ENCODE measurements around the gene CAPNS2.

The CAPNS2 gene

DNA sequence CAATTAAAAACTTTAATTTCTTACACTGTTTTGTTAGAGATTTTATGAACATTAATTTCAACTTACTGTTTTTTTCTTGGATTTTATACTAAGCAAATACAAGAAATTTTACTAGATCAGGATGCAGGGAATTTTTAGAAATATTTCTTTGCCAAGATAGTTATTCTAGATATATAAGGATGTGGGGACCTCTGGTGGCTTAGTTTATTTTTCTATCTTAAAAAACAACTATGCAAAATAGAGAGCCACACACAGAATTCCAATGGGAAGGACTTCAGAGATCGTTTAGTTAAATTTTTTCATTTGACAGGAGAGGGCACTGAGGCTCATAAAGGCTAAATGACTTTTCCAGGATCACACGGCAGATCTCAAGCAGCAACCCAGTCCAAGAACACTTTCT lies 23.0 kb upstream of the CAPNS2 start:
- H2AFZ ChIP-seq (ENCODE audit: low read depth) = no peak overlapping the region
- H3K27ac ChIP-seq = no peak overlapping the region
- TF ChIP-seq CTCF (conservative IDR thresholded peaks at IDR 0.05; ENCODE audit: low read depth, low read length) = peak; percentile 41
- H3K79me2 ChIP-seq (ENCODE audit: insufficient read depth, low read depth) = no peaks in the 10 kb centered on the region
- no peak overlapping the region for H3K4me3 ChIP-seq (IDR thresholded peaks at IDR 0.05; ENCODE audit: insufficient read depth, low read depth, low read length)
- H3K4me2 ChIP-seq = no peak overlapping the region
- no peaks in the 10 kb centered on the region for H3K27me3 ChIP-seq (ENCODE audit: insufficient read depth, low read depth)
- no peak overlapping the region for H3K9ac ChIP-seq
- H3K36me3 ChIP-seq (ENCODE audit: insufficient read depth) = no peaks in the 10 kb centered on the region
- peaks cover 16% of the 10 kb centered on the region for H3K4me1 ChIP-seq (ENCODE audit: low read depth, poor library complexity, severe bottlenecking)
- H4K20me1 ChIP-seq (ENCODE audit: insufficient read depth) = no peaks in the 10 kb centered on the region

DNA sequence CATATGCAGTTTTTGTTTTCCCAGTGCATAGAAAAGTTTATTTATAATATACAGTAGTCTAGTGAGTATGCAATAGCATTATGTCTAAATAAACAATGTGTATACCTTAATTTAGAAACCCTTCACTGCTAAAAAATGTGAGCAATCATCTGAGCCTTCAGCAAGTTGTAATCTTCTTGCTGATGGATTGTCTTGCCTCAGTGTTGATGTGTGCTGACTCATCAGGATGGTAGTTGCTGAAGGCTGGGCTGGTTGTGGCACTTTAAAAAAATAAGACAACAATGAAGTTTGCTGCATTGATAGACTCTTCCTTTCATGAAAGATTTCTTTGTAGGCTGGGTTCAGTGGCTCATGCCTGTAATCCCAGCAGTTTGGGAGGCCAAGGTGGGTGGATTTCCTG lies 13.9 kb upstream of the CAPNS2 start:
- no peaks in the 10 kb centered on the region for H3K4me1 ChIP-seq (ENCODE audit: low read depth, poor library complexity, severe bottlenecking)
- H3K27ac ChIP-seq = no peak overlapping the region
- H3K79me2 ChIP-seq (ENCODE audit: insufficient read depth, low read depth) = no peaks in the 10 kb centered on the region
- no peaks in the 10 kb centered on the region for H4K20me1 ChIP-seq (ENCODE audit: insufficient read depth)
- no peaks in the 10 kb centered on the region for H3K36me3 ChIP-seq (ENCODE audit: insufficient read depth)
- no peak overlapping the region for H3K9ac ChIP-seq
- no peak for TF ChIP-seq CTCF (conservative IDR thresholded peaks at IDR 0.05; ENCODE audit: low read depth, low read length)
- H2AFZ ChIP-seq (ENCODE audit: low read depth) = no peak overlapping the region
- H3K4me2 ChIP-seq = no peak overlapping the region
- no peaks in the 10 kb centered on the region for H3K27me3 ChIP-seq (ENCODE audit: insufficient read depth, low read depth)
- no peak overlapping the region for H3K4me3 ChIP-seq (IDR thresholded peaks at IDR 0.05; ENCODE audit: insufficient read depth, low read depth, low read length)

DNA sequence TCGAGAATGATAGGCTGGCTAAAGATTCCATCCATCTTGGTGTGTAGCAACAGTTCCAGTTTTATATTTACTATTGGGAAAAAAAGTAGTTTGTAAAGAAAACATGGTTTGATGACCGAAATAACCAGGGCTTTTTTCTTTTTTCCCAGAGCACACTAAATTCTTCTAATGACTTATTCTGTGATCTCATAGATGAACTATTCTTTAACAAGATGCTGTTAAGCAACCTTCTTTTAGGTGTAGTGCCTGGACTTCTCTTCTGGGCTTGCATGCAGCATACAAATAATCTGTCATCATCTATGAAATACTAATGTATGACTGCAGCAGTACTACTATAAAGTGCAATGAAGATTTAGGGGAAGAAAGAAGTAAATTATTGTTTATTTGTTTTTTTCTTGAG lies 11.0 kb upstream of the CAPNS2 start:
- Histone ChIP-seq H3K27me3 (ENCODE audit: insufficient read depth, low read depth) (no peaks in the 10 kb centered on the region), H3K4me2 (no peak overlapping the region), H3K4me1 (ENCODE audit: low read depth, poor library complexity, severe bottlenecking) (no peaks in the 10 kb centered on the region), H3K79me2 (ENCODE audit: insufficient read depth, low read depth) (no peaks in the 10 kb centered on the region), H3K27ac (no peak overlapping the region), H4K20me1 (ENCODE audit: insufficient read depth) (no peaks in the 10 kb centered on the region), H3K4me3 (IDR thresholded peaks at IDR 0.05; ENCODE audit: insufficient read depth, low read depth, low read length) (no peak overlapping the region), H3K36me3 (ENCODE audit: insufficient read depth) (no peaks in the 10 kb centered on the region), H3K9ac (no peak overlapping the region), H2AFZ (ENCODE audit: low read depth) (no peak overlapping the region)
- no peak for TF ChIP-seq CTCF (conservative IDR thresholded peaks at IDR 0.05; ENCODE audit: low read depth, low read length)

- Histone ChIP-seq H3K27me3 (ENCODE audit: insufficient read depth, low read depth) (no peaks in the 10 kb centered on the region), H3K9ac (no peak overlapping the region), H3K4me2 (no peak overlapping the region), H3K79me2 (ENCODE audit: insufficient read depth, low read depth) (no peaks in the 10 kb centered on the region), H3K36me3 (ENCODE audit: insufficient read depth) (no peaks in the 10 kb centered on the region), H4K20me1 (ENCODE audit: insufficient read depth) (no peaks in the 10 kb centered on the region), H3K27ac (no peak overlapping the region), H3K4me3 (IDR thresholded peaks at IDR 0.05; ENCODE audit: insufficient read depth, low read depth, low read length) (no peak overlapping the region), H2AFZ (ENCODE audit: low read depth) (no peak overlapping the region), H3K4me1 (ENCODE audit: low read depth, poor library complexity, severe bottlenecking) (no peaks in the 10 kb centered on the region)
- TF ChIP-seq CTCF (conservative IDR thresholded peaks at IDR 0.05; ENCODE audit: low read depth, low read length) = no peak
Observed at GRCh38 chr16:55557186-55557585, 9.3 kb upstream of the CAPNS2 start.

- H3K4me1 ChIP-seq (ENCODE audit: low read depth, poor library complexity, severe bottlenecking) = no peaks in the 10 kb centered on the region
- no peak overlapping the region for H3K4me3 ChIP-seq (IDR thresholded peaks at IDR 0.05; ENCODE audit: insufficient read depth, low read depth, low read length)
- H3K9ac ChIP-seq = no peak overlapping the region
- H3K79me2 ChIP-seq (ENCODE audit: insufficient read depth, low read depth) = no peaks in the 10 kb centered on the region
- H3K27me3 ChIP-seq (ENCODE audit: insufficient read depth, low read depth) = no peaks in the 10 kb centered on the region
- no peak overlapping the region for H2AFZ ChIP-seq (ENCODE audit: low read depth)
- H3K4me2 ChIP-seq = no peak overlapping the region
- no peak overlapping the region for H3K27ac ChIP-seq
- TF ChIP-seq CTCF (conservative IDR thresholded peaks at IDR 0.05; ENCODE audit: low read depth, low read length) = no peak
- H3K36me3 ChIP-seq (ENCODE audit: insufficient read depth) = no peaks in the 10 kb centered on the region
- no peaks in the 10 kb centered on the region for H4K20me1 ChIP-seq (ENCODE audit: insufficient read depth)
Observed at GRCh38 chr16:55559233-55559632, 7.3 kb upstream of the CAPNS2 start.
